ENCODE data around the gene SUCO. TPM values are rescaled to one million over a fixed set of nuclear protein-coding genes. Genes with fewer than 3 reads are reported as not detected.

The SUCO gene
- total RNA-seq, 2 experiments from 2014 or later, result 18.8 to 20.6 TPM

GRCh38 chr1:172653015-172653709 is 120.2 kb downstream of the SUCO start:
- intact Hi-C loops (cut with micrococcal nuclease), result no loop called here
- POLR2A ChIA-PET, result no interaction called here
- DNase-seq, result no peak
- no peak overlapping the region for H3K4me3 Mint-ChIP-seq
- H3K27ac Mint-ChIP-seq, result no peak overlapping the region
- no peaks in the 10 kb centered on the region for H3K36me3 Mint-ChIP-seq
- H3K4me1 Mint-ChIP-seq (ENCODE audit: low read depth), result peaks cover 18% of the 10 kb centered on the region
- peaks cover 2% of the 10 kb centered on the region for H3K27me3 Mint-ChIP-seq
- peaks cover 8% of the 10 kb centered on the region for H3K9me3 Mint-ChIP-seq
- CTCF ChIA-PET, result no interaction called here

- Mint-ChIP-seq H3K4me3 (no peak overlapping the region), H3K27ac (no peak overlapping the region), H3K9me3 (peaks cover 8% of the 10 kb centered on the region), H3K27me3 (peaks cover 2% of the 10 kb centered on the region), H3K4me1 (ENCODE audit: low read depth) (peaks cover 28% of the 10 kb centered on the region), H3K36me3 (no peaks in the 10 kb centered on the region)
- CTCF ChIA-PET, result no interaction called here
- intact Hi-C loops (cut with micrococcal nuclease), result no loop called here
- DNase-seq, result peak; percentile 59
- POLR2A ChIA-PET, result interaction anchor here (1.0 kb wide), 1 partner anchor 16 kb away, joined by 3 read pairs; no protein-coding TSS in a partner anchor
Observed at GRCh38 chr1:172654535-172654934, 121.6 kb downstream of the SUCO start.

GRCh38 chr1:172656576-172656975 is 123.6 kb downstream of the SUCO start:
- POLR2A ChIA-PET, result no interaction called here

GRCh38 chr1:172657586-172657985 is 124.6 kb downstream of the SUCO start:
- ChIA-PET CTCF (interaction anchor here (0.9 to 3.8 kb wide), 2 partner anchors 18 to 61 kb away, joined by 3 to 41 read pairs; no protein-coding TSS in a partner anchor), POLR2A (no interaction called here)
- no peak overlapping the region for H3K4me3 Mint-ChIP-seq
- H3K9me3 Mint-ChIP-seq, result peaks cover 8% of the 10 kb centered on the region
- H3K27ac Mint-ChIP-seq, result no peak overlapping the region
- peaks cover 10% of the 10 kb centered on the region for H3K36me3 Mint-ChIP-seq
- intact Hi-C loops (cut with micrococcal nuclease), result no loop called here
- H3K27me3 Mint-ChIP-seq, result peaks cover 4% of the 10 kb centered on the region
- peaks cover 55% of the 10 kb centered on the region for H3K4me1 Mint-ChIP-seq (ENCODE audit: low read depth)
- DNase-seq, result no peak

More at GRCh38 chr1:172656576-172656975, 123.6 kb downstream of the SUCO start:
- Mint-ChIP-seq H3K4me3 (no peak overlapping the region), H3K9me3 (peaks cover 8% of the 10 kb centered on the region), H3K27me3 (peaks cover 4% of the 10 kb centered on the region), H3K4me1 (ENCODE audit: low read depth) (peaks cover 44% of the 10 kb centered on the region), H3K36me3 (peaks cover 9% of the 10 kb centered on the region), H3K27ac (no peak overlapping the region)
- CTCF ChIA-PET, result no interaction called here
- intact Hi-C loops (cut with micrococcal nuclease), result no loop called here
- DNase-seq, result no peak

GRCh38 chr1:172658871-172659453 is 126.0 kb downstream of the SUCO start, which contains the start of gene FASLG:
Gene FASLG (plus strand): TSS chr1:172659103. CDS start chr1:172659202, 99 bp downstream.
- H3K36me3 Mint-ChIP-seq, result peaks cover 20% of the 10 kb centered on the region
- H3K27ac Mint-ChIP-seq, result peak within 1 kb of the TSS; percentile 91
- H3K9me3 Mint-ChIP-seq, result peaks cover 8% of the 10 kb centered on the region
- H3K4me1 Mint-ChIP-seq (ENCODE audit: low read depth), result peaks cover 64% of the 10 kb centered on the region
- ChIA-PET POLR2A (interaction anchor here (0.8 to 7.4 kb wide), 11 partner anchors 11 to 67 kb away, joined by 3 to 51 read pairs (median 4); no protein-coding TSS in a partner anchor), CTCF (interaction anchor here (0.9 to 3.8 kb wide), 10 partner anchors 12 to 89 kb away, joined by 3 to 41 read pairs (median 5); no protein-coding TSS in a partner anchor)
- DNase-seq, result peak; percentile 77
- peaks cover 7% of the 10 kb centered on the region for H3K27me3 Mint-ChIP-seq
- peak within 1 kb of the TSS; percentile 78 for H3K4me3 Mint-ChIP-seq
- intact Hi-C loops (cut with micrococcal nuclease), result loop anchor here (2.0 kb wide), 1 partner anchor 16 kb away; no protein-coding TSS in a partner anchor

- peaks cover 10% of the 10 kb centered on the region for H3K27me3 Mint-ChIP-seq
- peaks cover 70% of the 10 kb centered on the region for H3K4me1 Mint-ChIP-seq (ENCODE audit: low read depth)
- peak overlapping the region; percentile 91 for H3K27ac Mint-ChIP-seq
- POLR2A ChIA-PET, result interaction anchor here (0.8 to 7.4 kb wide), 5 partner anchors 10 to 37 kb away, joined by 3 to 51 read pairs (median 4); no protein-coding TSS in a partner anchor
- no peaks in the 10 kb centered on the region for H3K9me3 Mint-ChIP-seq
- peaks cover 39% of the 10 kb centered on the region for H3K36me3 Mint-ChIP-seq
- intact Hi-C loops (cut with micrococcal nuclease), result loop anchor here (5.0 kb wide), 2 partner anchors 34 to 209 kb away; no protein-coding TSS in a partner anchor
- peak overlapping the region; percentile 78 for H3K4me3 Mint-ChIP-seq
- no peak for DNase-seq
- CTCF ChIA-PET, result interaction anchor here (0.6 to 3.8 kb wide), 8 partner anchors 9 to 80 kb away, joined by 3 to 41 read pairs (median 6); no protein-coding TSS in a partner anchor
Observed at GRCh38 chr1:172661107-172661506, 128.2 kb downstream of the SUCO start.

Other genes starting within 250 kb of the SUCO start
- gene C1orf105, start 112.5 kb upstream of the SUCO start, total RNA-seq, result not detected
- 10 to 100 TPM; 16.6 to 17.4 TPM for gene PIGC, start 89.1 kb upstream of the SUCO start, total RNA-seq
- 1 to 10 TPM; 8.2 to 8.6 TPM for gene FASLG, start 126.0 kb downstream of the SUCO start, total RNA-seq